SK-N-SH (cell line): ENCODE measurements around the gene STARD13. TPM values are rescaled to one million over a fixed set of nuclear protein-coding genes. Genes with fewer than 3 reads are reported as not detected.

Source experiments
- CTCF ChIA-PET: fragments of 300-600, 350-600 bp; formaldehyde crosslinking; extraction: SDS; loops from one replicate; lab custom pipeline; 2021; lab: Yijun Ruan, JAX
- POLR2A ChIA-PET: fragments of 350-600 bp; sonication (Branson Sonifier 250); formaldehyde crosslinking; extraction: SDS; loops from one replicate; lab custom pipeline; 2020; ENCODE audit warnings: antibody characterized with exemption, inconsistent platforms; lab: Yijun Ruan, JAX
- DNase-seq: peaks from one replicate; pipeline ENCODE4 v3.0.0; 2012
- H2AFZ ChIP-seq: fragments of 200-600 bp; sonication (generic); 2 replicates; pipeline ENCODE4 v1.8.1; 2016; ENCODE audit warnings: antibody characterized with exemption, mild to moderate bottlenecking, low read depth
- H3F3A ChIP-seq: fragments of 200-600 bp; sonication (generic); replicated peaks from 2 replicates; pipeline ENCODE3; 2016; ENCODE audit warnings: antibody characterized with exemption, mild to moderate bottlenecking; ENCODE audit not compliant: insufficient read depth
- H3K27ac ChIP-seq, 2 experiments: fragments of 200-500 bp in 1 of 2; fragments of 200-600 bp in 1 of 2; sonication (Bioruptor generic) in 1 of 2; sonication (generic), shearing (Covaris generic) in 1 of 2; 2 replicates each; pipeline versions ENCODE4 v1.5.1 to v1.6.1; 2014 to 2016; ENCODE audit warnings: low read depth in 2 of 2, inconsistent platforms in 1 of 2, low read length in 1 of 2, mild to moderate bottlenecking in 1 of 2, mixed read lengths in 1 of 2
- H3K27me3 ChIP-seq: fragments of 200-600 bp; sonication (generic), shearing (Covaris generic); 2 replicates; pipeline ENCODE4 v1.6.1; 2016; ENCODE audit warnings: mixed run types; ENCODE audit not compliant: insufficient read depth
- H3K36me3 ChIP-seq, 2 experiments: fragments of 200-500 bp in 1 of 2; fragments of 200-600 bp in 1 of 2; sonication (Bioruptor generic) in 1 of 2; sonication (generic) in 1 of 2; replicated peaks in 1 of 2; 2 replicates each; pipeline versions ENCODE3 to v1.5.1; 2014 to 2016; ENCODE audit warnings: low read length in 1 of 2, mild to moderate bottlenecking in 1 of 2; ENCODE audit not compliant: insufficient read depth in 2 of 2, control insufficient read depth in 1 of 2
- H3K4me1 ChIP-seq, 2 experiments: fragments of 200-500 bp in 1 of 2; fragments of 200-600 bp in 1 of 2; sonication (Bioruptor generic) in 1 of 2; sonication (generic), shearing (Covaris generic) in 1 of 2; 2 replicates each; pipeline versions ENCODE4 v1.5.1 to v1.6.1; 2014 to 2016; ENCODE audit warnings: low read depth in 1 of 2, low read length in 1 of 2, mixed run types in 1 of 2; ENCODE audit not compliant: insufficient read depth in 2 of 2, control insufficient read depth in 1 of 2
- H3K4me2 ChIP-seq: fragments of 200-600 bp; sonication (generic), shearing (Covaris generic); 2 replicates; pipeline ENCODE4 v1.6.1; 2017; ENCODE audit warnings: mixed run types
- H3K4me3 ChIP-seq, 2 experiments: fragments of 200-500 bp in 1 of 2; fragments of 200-600 bp in 1 of 2; sonication (Bioruptor generic) in 1 of 2; sonication (generic), shearing (Covaris generic) in 1 of 2; 2 replicates each; pipeline versions ENCODE4 v1.5.1 to v1.8.1; 2014 to 2016; ENCODE audit warnings: low read depth in 2 of 2, inconsistent platforms in 1 of 2, low read length in 1 of 2, mild to moderate bottlenecking in 1 of 2, mixed read lengths in 1 of 2, moderate library complexity in 1 of 2
- H3K79me2 ChIP-seq: fragments of 200-600 bp; sonication (generic); 2 replicates; pipeline ENCODE4 v1.8.1; 2017; ENCODE audit warnings: mild to moderate bottlenecking; ENCODE audit not compliant: insufficient read depth
- H3K9ac ChIP-seq: fragments of 200-600 bp; sonication (generic); 2 replicates; pipeline ENCODE4 v1.6.1; 2017; ENCODE audit warnings: mixed run types
- H3K9me2 ChIP-seq: fragments of 200-600 bp; sonication (generic); 2 replicates; pipeline ENCODE4 v1.6.1; 2017; ENCODE audit warnings: mixed run types
- H3K9me3 ChIP-seq: fragments of 200-600 bp; sonication (generic); 2 replicates; pipeline ENCODE4 v1.6.1; 2017; ENCODE audit warnings: mixed run types, mild to moderate bottlenecking, moderate library complexity
- H4K20me1 ChIP-seq: fragments of 200-600 bp; sonication (generic); 2 replicates; pipeline ENCODE4 v1.6.1; 2017; ENCODE audit warnings: mild to moderate bottlenecking, mixed run types; ENCODE audit not compliant: insufficient read depth
- ELF1 ChIP-seq: IDR thresholded peaks from 2 replicates; pipeline ENCODE4 v1.4.0; 2012
- FOXJ3 ChIP-seq: sonication (generic); formaldehyde crosslinking; IDR thresholded peaks from 2 replicates; pipeline ENCODE4 v1.5.1; 2020; ENCODE audit warnings: mild to moderate bottlenecking, missing genetic modification reagents
- FOXM1 ChIP-seq: IDR thresholded peaks from 2 replicates; pipeline ENCODE4 v1.4.0; 2012; ENCODE audit warnings: low read depth, mild to moderate bottlenecking
- GATA2 ChIP-seq: sonication (generic); formaldehyde crosslinking; IDR thresholded peaks from 2 replicates; pipeline ENCODE4 v1.5.0; 2020; ENCODE audit warnings: mild to moderate bottlenecking, missing genetic modification reagents
- IRF3 ChIP-seq: fragments of 150-350 bp; IDR thresholded peaks from 2 replicates; pipeline ENCODE4 v1.6.1; 2016; ENCODE audit warnings: mild to moderate bottlenecking, low read depth, low read length
- MAX ChIP-seq: IDR thresholded peaks from 2 replicates; pipeline ENCODE4 v1.4.0; 2012; ENCODE audit warnings: low read depth
- MEF2A ChIP-seq: IDR thresholded peaks from 2 replicates; pipeline ENCODE4 v1.4.0; 2012; ENCODE audit warnings: low read depth, borderline replicate concordance
- NFIC ChIP-seq: IDR thresholded peaks from 2 replicates; pipeline ENCODE4 v1.4.0; 2012; ENCODE audit warnings: borderline replicate concordance
- NRF1 ChIP-seq: IDR thresholded peaks from 2 replicates; pipeline ENCODE4 v1.6.1; 2012; ENCODE audit warnings: low read depth, mild to moderate bottlenecking, low read length
- RCOR1 ChIP-seq: fragments of 150-350 bp; IDR thresholded peaks from 2 replicates; pipeline ENCODE4 v1.6.1; 2017; ENCODE audit warnings: antibody characterized with exemption, low read length
- RFX5 ChIP-seq: IDR thresholded peaks from 2 replicates; pipeline ENCODE4 v1.6.1; 2012; ENCODE audit warnings: mild to moderate bottlenecking, improper control_type of control experiment, low read length
- SIN3A ChIP-seq: IDR thresholded peaks from 2 replicates; pipeline ENCODE4 v1.6.1; 2012; ENCODE audit warnings: low read depth, mild to moderate bottlenecking, low read length, moderate library complexity, borderline replicate concordance
- SMC3 ChIP-seq: IDR thresholded peaks from 2 replicates; pipeline ENCODE4 v1.6.1; 2012; ENCODE audit warnings: low read depth, low read length, improper control_type of control experiment
- TEAD4 ChIP-seq: IDR thresholded peaks from 2 replicates; pipeline ENCODE4 v1.4.0; 2012; ENCODE audit warnings: mild to moderate bottlenecking, borderline replicate concordance; ENCODE audit not compliant: insufficient read depth
- USF2 ChIP-seq: fragments of 150-350 bp; IDR thresholded peaks from 2 replicates; pipeline ENCODE4 v1.6.1; 2017; ENCODE audit warnings: antibody characterized with exemption, low read length, low read depth, borderline replicate concordance
- YY1 ChIP-seq: IDR thresholded peaks from 2 replicates; pipeline ENCODE4 v1.4.0; 2012; ENCODE audit warnings: low read depth, mild to moderate bottlenecking
- WGBS: methylation state at CpG from one replicate; pipeline ENCODE4 v1.1.6; 2017; ENCODE audit warnings: low lambda C conversion rate; 5-methylcytosine and 5-hydroxymethylcytosine counted together
- polyA plus RNA-seq, 3 experiments: library from polyadenylated mRNA; depleted of rRNA; stranded (reverse); fragments of >200 nt; gene quantifications; 2 replicates each; pipeline ENCODE4 v1.2.3, GENCODE V29; 2012

STARD13 gene
- polyA plus RNA-seq, 1 of the 3 experiments (the other 2 are of a cell fraction): 5.7 TPM

- Histone ChIP-seq H3K4me2 (no peak overlapping the region), H4K20me1 (no peaks in the 10 kb centered on the region), H3F3A (no peaks in the 10 kb centered on the region), H2AFZ (no peak overlapping the region), H3K4me3 (no peak overlapping the region), H3K79me2 (no peaks in the 10 kb centered on the region), H3K27me3 (no peaks in the 10 kb centered on the region), H3K9me2 (no peaks in the 10 kb centered on the region), H3K4me1 (peaks cover 0 to 14% of the 10 kb centered on the region in 2 experiments; a peak in 2 of 4 replicates), H3K36me3 (peaks cover 26 to 31% of the 10 kb centered on the region in 2 experiments), H3K27ac (no peak overlapping the region; a peak in 1 of 4 replicates), H3K9ac (no peak overlapping the region), H3K9me3 (no peaks in the 10 kb centered on the region)
- WGBS: 97% methylated on average over 9 of the region's 9 CpGs
- ChIA-PET POLR2A (no interaction called here), CTCF (no interaction called here)
- TF ChIP-seq YY1: no peak
- TF ChIP-seq FOXJ3 (CRISPR knock-in tag): no peak
- no peak for TF ChIP-seq MAX
- no peak for TF ChIP-seq IRF3
- no peak for TF ChIP-seq USF2
- no peak for TF ChIP-seq SMC3
- TF ChIP-seq RCOR1: no peak
- no peak for TF ChIP-seq MEF2A
- no peak for TF ChIP-seq ELF1
- TF ChIP-seq TEAD4: no peak
- TF ChIP-seq GATA2 (CRISPR knock-in tag): no peak
- no peak for TF ChIP-seq SIN3A
- no peak for TF ChIP-seq NFIC
- no peak for DNase-seq
Observed at GRCh38 chr13:33105387-33106005, 180.1 kb downstream of the STARD13 start.

GRCh38 chr13:33103457-33103856 lies 182.1 kb downstream of the STARD13 start:
- ChIA-PET CTCF (no interaction called here), POLR2A (no interaction called here)
- Histone ChIP-seq H3F3A (no peaks in the 10 kb centered on the region), H3K9ac (no peak overlapping the region), H3K4me2 (no peak overlapping the region), H2AFZ (no peak overlapping the region), H4K20me1 (no peaks in the 10 kb centered on the region), H3K79me2 (no peaks in the 10 kb centered on the region), H3K4me1 (peaks cover 0 to 1% of the 10 kb centered on the region in 2 experiments; a peak in 1 of 4 replicates), H3K36me3 (peaks cover 14 to 25% of the 10 kb centered on the region in 2 experiments), H3K27ac (no peak overlapping the region), H3K27me3 (no peaks in the 10 kb centered on the region), H3K9me2 (no peaks in the 10 kb centered on the region), H3K9me3 (no peaks in the 10 kb centered on the region), H3K4me3 (no peak overlapping the region)
- 94% methylated on average over 4 of the region's 4 CpGs for WGBS
- DNase-seq: no peak
- no peak for TF ChIP-seq FOXJ3 (CRISPR knock-in tag)
- no peak for TF ChIP-seq RFX5
- no peak for TF ChIP-seq FOXM1
- TF ChIP-seq NRF1: no peak
- TF ChIP-seq GATA2 (CRISPR knock-in tag): no peak
- no peak for TF ChIP-seq SIN3A
